GM23338 (cell line): ENCODE measurements around the gene TBCC. TPM values are rescaled to one million over a fixed set of nuclear protein-coding genes. Genes with fewer than 3 reads are reported as not detected.
A peak's percentile ranks its signal among the peaks of the same experiment; 100 is the strongest.

Experiments used
- ATAC-seq: fragments of 200-7000 bp; cut with Tn5 transposase; 3 replicates; pipeline ENCODE4 v1.9.1; 2020
- DNase-seq: peaks from one replicate; pipeline ENCODE4 v3.0.0-alpha.2; 2015; ENCODE audit warnings: low spot score
- H2AFZ ChIP-seq: fragments of 200-600 bp; sonication (generic); 2 replicates; pipeline ENCODE4 v1.8.0; 2016; ENCODE audit warnings: antibody characterized with exemption, mild to moderate bottlenecking, moderate library complexity
- H3F3A ChIP-seq: fragments of 200-600 bp; sonication (generic); replicated peaks from 2 replicates; pipeline ENCODE4 v1.8.0; 2017; ENCODE audit warnings: antibody characterized with exemption, mixed run types, low read depth
- H3K27ac ChIP-seq: fragments of 200-600 bp; sonication (generic); 2 replicates; pipeline ENCODE4 v1.6.1; 2016; ENCODE audit warnings: low read depth
- H3K27me3 ChIP-seq: fragments of 200-600 bp; sonication (generic); 2 replicates; pipeline ENCODE4 v1.8.0; 2016; ENCODE audit warnings: mild to moderate bottlenecking, mixed run types, moderate library complexity; ENCODE audit not compliant: insufficient read depth
- H3K36me3 ChIP-seq: fragments of 200-600 bp; sonication (generic); 2 replicates; pipeline ENCODE4 v1.8.0; 2016; ENCODE audit warnings: mild to moderate bottlenecking; ENCODE audit not compliant: insufficient read depth
- H3K4me1 ChIP-seq: fragments of 200-600 bp; sonication (generic); 2 replicates; pipeline ENCODE4 v1.8.0; 2016; ENCODE audit warnings: mild to moderate bottlenecking, moderate library complexity; ENCODE audit not compliant: insufficient read depth
- H3K4me2 ChIP-seq: fragments of 200-600 bp; sonication (generic); 2 replicates; pipeline ENCODE4 v1.7.1; 2017; ENCODE audit warnings: mixed run types
- H3K4me3 ChIP-seq: fragments of 200-600 bp; sonication (generic); 2 replicates; pipeline ENCODE4 v1.6.1; 2016; ENCODE audit warnings: mixed run types
- H3K79me2 ChIP-seq: fragments of 200-600 bp; sonication (generic); replicated peaks from 2 replicates; pipeline ENCODE4 v1.8.0; 2017; ENCODE audit warnings: mild to moderate bottlenecking; ENCODE audit not compliant: insufficient read depth
- H3K9me2 ChIP-seq: fragments of 200-600 bp; sonication (generic); 2 replicates; pipeline ENCODE4 v1.8.0; 2017; ENCODE audit not compliant: insufficient read depth
- H4K20me1 ChIP-seq: fragments of 200-600 bp; sonication (generic); replicated peaks from 2 replicates; pipeline ENCODE4 v1.8.0; 2017; ENCODE audit warnings: mild to moderate bottlenecking; ENCODE audit not compliant: insufficient read depth
- H3K27ac Mint-ChIP-seq: 2 replicates; pipeline ENCODE4 v1.8.0; 2020; ENCODE audit warnings: inconsistent platforms, mild to moderate bottlenecking, moderate library complexity, mixed read lengths
- H3K27me3 Mint-ChIP-seq: 3 replicates; pipeline ENCODE4 v1.8.0; 2022; ENCODE audit warnings: low read depth, mild to moderate bottlenecking, moderate library complexity, mixed read lengths, inconsistent platforms; ENCODE audit not compliant: insufficient read depth, poor library complexity
- H3K36me3 Mint-ChIP-seq: 3 replicates; pipeline ENCODE4 v1.8.0; 2021; ENCODE audit warnings: low read depth, mild to moderate bottlenecking, inconsistent platforms, moderate library complexity, mixed read lengths
- H3K4me1 Mint-ChIP-seq: 3 replicates; pipeline ENCODE4 v1.8.0; 2020; ENCODE audit warnings: mild to moderate bottlenecking, inconsistent platforms, mixed read lengths
- H3K4me3 Mint-ChIP-seq: 3 replicates; pipeline ENCODE4 v1.8.0; 2021; ENCODE audit warnings: moderate library complexity, mild to moderate bottlenecking, inconsistent platforms, mixed read lengths
- H3K9me3 Mint-ChIP-seq: 3 replicates; pipeline ENCODE4 v1.8.0; 2020; ENCODE audit warnings: moderate library complexity, mild to moderate bottlenecking, inconsistent platforms, mixed read lengths
- CREB1 ChIP-seq: fragments of 250-450 bp; sonication (Bioruptor Pico); IDR thresholded peaks from 2 replicates; pipeline ENCODE4 v1.5.0; 2020; ENCODE audit warnings: low read depth, mild to moderate bottlenecking, moderate library complexity
- JUNB ChIP-seq: IDR thresholded peaks from one replicate; pipeline ENCODE4 v1.6.1; 2016; ENCODE audit warnings: antibody characterized with exemption; ENCODE audit not compliant: unreplicated experiment
- NANOG ChIP-seq: IDR thresholded peaks from 2 replicates; pipeline ENCODE4 v1.6.1; 2016; ENCODE audit warnings: antibody characterized with exemption, borderline replicate concordance
- STAT1 ChIP-seq: IDR thresholded peaks from one replicate; pipeline ENCODE4 v1.6.1; 2016; ENCODE audit warnings: antibody characterized with exemption; ENCODE audit not compliant: unreplicated experiment
- polyA plus RNA-seq: library from polyadenylated mRNA; unstranded; fragments of >200 nt; fragmentation: Nextera tagmentation; extraction: Ambion mirVana; gene quantifications from 2 replicates; pipeline ENCODE4 v1.2.1, GENCODE V29; 2016
- total RNA-seq: library from RNA; depleted of rRNA; stranded (reverse); fragments of >200 nt; shearing (Covaris generic); gene quantifications from 2 replicates; pipeline ENCODE4 v1.2.3, GENCODE V29; 2014
- TF ChIP-seq, protein P1 (sequence below): IDR thresholded peaks from one replicate; pipeline ENCODE4 v1.6.1; 2018; ENCODE audit warnings: antibody characterized with exemption; ENCODE audit not compliant: unreplicated experiment
- TF ChIP-seq, protein P2 (sequence below): fragments of 250-450 bp; sonication (Bioruptor Pico); IDR thresholded peaks from 2 replicates; pipeline ENCODE4 v1.5.0; 2020; ENCODE audit warnings: mild to moderate bottlenecking, moderate library complexity

TBCC gene
- total and polyA plus RNA-seq, 2 experiments from 2014 or later, result 45.0 to 48.3 TPM

DNA sequence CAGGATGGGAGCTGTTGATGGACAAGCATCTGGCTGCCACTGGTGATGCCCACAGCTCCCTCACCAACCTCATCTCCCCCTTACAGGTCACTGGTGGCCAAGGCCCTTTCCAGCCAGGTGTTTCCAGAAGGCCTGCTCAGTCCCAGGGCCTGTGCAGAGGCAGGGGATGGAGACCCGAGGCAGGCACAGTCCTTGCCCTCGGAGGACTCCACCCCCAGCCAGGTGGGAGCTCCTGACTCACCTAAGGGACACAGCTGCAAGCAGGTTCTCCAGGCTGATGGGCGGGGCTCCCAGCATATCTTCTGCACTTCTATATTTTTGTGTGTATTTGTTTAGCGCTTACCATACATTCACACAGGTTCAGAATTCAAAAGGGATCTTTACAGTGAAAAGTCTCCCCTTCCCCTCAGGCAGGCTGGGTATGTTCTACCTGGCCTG lies 40.9 kb downstream of the TBCC start:
- TF ChIP-seq NANOG, result no peak
- TF ChIP-seq JUNB, result no peak
- TF ChIP-seq, protein P1, sequence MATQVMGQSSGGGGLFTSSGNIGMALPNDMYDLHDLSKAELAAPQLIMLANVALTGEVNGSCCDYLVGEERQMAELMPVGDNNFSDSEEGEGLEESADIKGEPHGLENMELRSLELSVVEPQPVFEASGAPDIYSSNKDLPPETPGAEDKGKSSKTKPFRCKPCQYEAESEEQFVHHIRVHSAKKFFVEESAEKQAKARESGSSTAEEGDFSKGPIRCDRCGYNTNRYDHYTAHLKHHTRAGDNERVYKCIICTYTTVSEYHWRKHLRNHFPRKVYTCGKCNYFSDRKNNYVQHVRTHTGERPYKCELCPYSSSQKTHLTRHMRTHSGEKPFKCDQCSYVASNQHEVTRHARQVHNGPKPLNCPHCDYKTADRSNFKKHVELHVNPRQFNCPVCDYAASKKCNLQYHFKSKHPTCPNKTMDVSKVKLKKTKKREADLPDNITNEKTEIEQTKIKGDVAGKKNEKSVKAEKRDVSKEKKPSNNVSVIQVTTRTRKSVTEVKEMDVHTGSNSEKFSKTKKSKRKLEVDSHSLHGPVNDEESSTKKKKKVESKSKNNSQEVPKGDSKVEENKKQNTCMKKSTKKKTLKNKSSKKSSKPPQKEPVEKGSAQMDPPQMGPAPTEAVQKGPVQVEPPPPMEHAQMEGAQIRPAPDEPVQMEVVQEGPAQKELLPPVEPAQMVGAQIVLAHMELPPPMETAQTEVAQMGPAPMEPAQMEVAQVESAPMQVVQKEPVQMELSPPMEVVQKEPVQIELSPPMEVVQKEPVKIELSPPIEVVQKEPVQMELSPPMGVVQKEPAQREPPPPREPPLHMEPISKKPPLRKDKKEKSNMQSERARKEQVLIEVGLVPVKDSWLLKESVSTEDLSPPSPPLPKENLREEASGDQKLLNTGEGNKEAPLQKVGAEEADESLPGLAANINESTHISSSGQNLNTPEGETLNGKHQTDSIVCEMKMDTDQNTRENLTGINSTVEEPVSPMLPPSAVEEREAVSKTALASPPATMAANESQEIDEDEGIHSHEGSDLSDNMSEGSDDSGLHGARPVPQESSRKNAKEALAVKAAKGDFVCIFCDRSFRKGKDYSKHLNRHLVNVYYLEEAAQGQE, result no peak
- no peak for TF ChIP-seq CREB1
- TF ChIP-seq, protein P2, sequence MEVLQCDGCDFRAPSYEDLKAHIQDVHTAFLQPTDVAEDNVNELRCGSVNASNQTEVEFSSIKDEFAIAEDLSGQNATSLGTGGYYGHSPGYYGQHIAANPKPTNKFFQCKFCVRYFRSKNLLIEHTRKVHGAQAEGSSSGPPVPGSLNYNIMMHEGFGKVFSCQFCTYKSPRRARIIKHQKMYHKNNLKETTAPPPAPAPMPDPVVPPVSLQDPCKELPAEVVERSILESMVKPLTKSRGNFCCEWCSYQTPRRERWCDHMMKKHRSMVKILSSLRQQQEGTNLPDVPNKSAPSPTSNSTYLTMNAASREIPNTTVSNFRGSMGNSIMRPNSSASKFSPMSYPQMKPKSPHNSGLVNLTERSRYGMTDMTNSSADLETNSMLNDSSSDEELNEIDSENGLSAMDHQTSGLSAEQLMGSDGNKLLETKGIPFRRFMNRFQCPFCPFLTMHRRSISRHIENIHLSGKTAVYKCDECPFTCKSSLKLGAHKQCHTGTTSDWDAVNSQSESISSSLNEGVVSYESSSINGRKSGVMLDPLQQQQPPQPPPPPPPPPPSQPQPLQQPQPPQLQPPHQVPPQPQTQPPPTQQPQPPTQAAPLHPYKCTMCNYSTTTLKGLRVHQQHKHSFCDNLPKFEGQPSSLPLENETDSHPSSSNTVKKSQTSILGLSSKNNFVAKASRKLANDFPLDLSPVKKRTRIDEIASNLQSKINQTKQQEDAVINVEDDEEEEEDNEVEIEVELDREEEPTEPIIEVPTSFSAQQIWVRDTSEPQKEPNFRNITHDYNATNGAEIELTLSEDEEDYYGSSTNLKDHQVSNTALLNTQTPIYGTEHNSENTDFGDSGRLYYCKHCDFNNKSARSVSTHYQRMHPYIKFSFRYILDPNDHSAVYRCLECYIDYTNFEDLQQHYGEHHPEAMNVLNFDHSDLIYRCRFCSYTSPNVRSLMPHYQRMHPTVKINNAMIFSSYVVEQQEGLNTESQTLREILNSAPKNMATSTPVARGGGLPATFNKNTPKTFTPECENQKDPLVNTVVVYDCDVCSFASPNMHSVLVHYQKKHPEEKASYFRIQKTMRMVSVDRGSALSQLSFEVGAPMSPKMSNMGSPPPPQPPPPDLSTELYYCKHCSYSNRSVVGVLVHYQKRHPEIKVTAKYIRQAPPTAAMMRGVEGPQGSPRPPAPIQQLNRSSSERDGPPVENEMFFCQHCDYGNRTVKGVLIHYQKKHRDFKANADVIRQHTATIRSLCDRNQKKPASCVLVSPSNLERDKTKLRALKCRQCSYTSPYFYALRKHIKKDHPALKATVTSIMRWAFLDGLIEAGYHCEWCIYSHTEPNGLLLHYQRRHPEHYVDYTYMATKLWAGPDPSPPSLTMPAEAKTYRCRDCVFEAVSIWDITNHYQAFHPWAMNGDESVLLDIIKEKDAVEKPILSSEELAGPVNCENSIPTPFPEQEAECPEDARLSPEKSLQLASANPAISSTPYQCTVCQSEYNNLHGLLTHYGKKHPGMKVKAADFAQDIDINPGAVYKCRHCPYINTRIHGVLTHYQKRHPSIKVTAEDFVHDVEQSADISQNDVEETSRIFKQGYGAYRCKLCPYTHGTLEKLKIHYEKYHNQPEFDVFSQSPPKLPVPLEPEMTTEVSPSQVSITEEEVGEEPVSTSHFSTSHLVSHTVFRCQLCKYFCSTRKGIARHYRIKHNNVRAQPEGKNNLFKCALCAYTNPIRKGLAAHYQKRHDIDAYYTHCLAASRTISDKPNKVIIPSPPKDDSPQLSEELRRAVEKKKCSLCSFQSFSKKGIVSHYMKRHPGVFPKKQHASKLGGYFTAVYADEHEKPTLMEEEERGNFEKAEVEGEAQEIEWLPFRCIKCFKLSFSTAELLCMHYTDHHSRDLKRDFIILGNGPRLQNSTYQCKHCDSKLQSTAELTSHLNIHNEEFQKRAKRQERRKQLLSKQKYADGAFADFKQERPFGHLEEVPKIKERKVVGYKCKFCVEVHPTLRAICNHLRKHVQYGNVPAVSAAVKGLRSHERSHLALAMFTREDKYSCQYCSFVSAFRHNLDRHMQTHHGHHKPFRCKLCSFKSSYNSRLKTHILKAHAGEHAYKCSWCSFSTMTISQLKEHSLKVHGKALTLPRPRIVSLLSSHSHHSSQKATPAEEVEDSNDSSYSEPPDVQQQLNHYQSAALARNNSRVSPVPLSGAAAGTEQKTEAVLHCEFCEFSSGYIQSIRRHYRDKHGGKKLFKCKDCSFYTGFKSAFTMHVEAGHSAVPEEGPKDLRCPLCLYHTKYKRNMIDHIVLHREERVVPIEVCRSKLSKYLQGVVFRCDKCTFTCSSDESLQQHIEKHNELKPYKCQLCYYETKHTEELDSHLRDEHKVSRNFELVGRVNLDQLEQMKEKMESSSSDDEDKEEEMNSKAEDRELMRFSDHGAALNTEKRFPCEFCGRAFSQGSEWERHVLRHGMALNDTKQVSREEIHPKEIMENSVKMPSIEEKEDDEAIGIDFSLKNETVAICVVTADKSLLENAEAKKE (CRISPR knock-in tag), result no peak
- TF ChIP-seq STAT1, result no peak
- Mint-ChIP-seq H3K9me3 (no peaks in the 10 kb centered on the region), H3K27ac (no peak overlapping the region), H3K4me3 (no peak overlapping the region), H3K27me3 (peaks cover 7% of the 10 kb centered on the region), H3K36me3 (no peaks in the 10 kb centered on the region), H3K4me1 (peaks cover 6% of the 10 kb centered on the region)
- no peak overlapping the region for H3K27ac ChIP-seq
- H3K36me3 ChIP-seq, result no peaks in the 10 kb centered on the region
- DNase-seq, result no peak
- H3F3A ChIP-seq, result no peaks in the 10 kb centered on the region
- H3K79me2 ChIP-seq, result no peaks in the 10 kb centered on the region
- no peaks in the 10 kb centered on the region for H4K20me1 ChIP-seq
- peak overlapping the region; percentile 100 for H2AFZ ChIP-seq
- H3K4me2 ChIP-seq, result peak overlapping the region; percentile 84; the same call in 1 of the 2 replicates
- H3K9me2 ChIP-seq, result no peaks in the 10 kb centered on the region
- H3K27me3 ChIP-seq, result no peaks in the 10 kb centered on the region
- H3K4me1 ChIP-seq, result 0 out of 2 replicates have a peak, but pooled peaks cover 3% of the 10 kb centered on the region
- ATAC-seq, result peak; percentile 14
- peak overlapping the region; percentile 50; the same call in 1 of the 2 replicates for H3K4me3 ChIP-seq
